ENCODE data around the gene PROSER2.

The PROSER2 gene, protein sequence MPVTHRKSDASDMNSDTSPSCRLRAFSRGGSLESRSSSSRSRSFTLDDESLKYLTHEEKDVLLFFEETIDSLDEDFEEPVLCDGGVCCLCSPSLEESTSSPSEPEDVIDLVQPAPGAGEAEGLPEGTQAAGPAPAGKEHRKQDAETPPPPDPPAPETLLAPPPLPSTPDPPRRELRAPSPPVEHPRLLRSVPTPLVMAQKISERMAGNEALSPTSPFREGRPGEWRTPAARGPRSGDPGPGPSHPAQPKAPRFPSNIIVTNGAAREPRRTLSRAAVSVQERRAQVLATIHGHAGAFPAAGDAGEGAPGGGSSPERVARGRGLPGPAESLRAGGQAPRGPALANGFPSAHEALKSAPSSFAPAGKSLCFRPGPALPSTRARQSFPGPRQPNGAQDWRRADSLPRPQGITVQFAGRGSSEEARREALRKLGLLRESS

DNA sequence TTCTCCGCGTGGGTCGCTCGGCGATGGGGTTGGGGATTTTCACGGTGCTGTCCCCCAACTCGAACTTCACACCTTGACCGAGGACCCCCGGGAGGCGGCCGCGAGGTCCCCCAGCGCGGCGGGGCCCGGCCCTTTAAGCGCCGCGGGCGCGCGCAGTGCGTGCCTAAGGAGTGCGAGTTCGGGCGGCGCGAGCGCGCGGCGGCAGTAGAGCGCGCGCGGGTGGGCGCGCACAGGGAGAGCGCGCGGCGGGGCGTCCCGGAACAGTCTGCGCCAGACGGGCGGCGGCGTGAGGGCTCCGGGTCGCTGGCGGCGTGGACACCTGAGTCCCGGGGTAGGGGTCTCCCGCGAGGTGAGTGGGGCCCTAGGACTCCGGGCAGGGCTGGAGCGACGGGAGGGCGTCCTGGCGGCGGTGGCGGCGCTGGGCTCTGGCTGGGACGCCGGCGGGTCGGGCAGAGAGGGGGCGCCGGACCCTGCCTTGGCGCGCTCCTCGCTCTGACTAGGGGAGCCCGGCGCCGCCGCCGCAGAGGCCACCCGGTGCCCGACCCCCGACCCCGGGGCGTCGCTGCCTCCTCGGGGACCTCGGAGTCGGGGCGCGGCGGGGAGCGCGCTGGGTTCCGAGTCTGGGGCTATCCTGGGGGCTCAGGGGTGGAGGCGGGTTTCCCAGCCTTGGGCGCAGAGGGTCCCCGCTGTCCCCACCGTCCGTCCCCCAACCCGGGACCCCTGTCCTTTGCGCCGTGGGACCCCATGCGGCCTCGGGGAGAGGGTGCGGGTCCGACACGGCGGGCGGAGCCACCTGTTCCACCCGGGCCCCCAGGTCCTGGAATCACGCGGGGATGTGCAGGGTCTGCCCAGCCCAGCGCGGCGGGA is at the start of gene PROSER2:
Gene PROSER2 (plus strand): TSS at position 235 of the 867 bp plus-strand sequence. CDS start 28,722 bp downstream, outside the sequence.
- DNase-seq (ENCODE audit: low spot score): no peak

DNA sequence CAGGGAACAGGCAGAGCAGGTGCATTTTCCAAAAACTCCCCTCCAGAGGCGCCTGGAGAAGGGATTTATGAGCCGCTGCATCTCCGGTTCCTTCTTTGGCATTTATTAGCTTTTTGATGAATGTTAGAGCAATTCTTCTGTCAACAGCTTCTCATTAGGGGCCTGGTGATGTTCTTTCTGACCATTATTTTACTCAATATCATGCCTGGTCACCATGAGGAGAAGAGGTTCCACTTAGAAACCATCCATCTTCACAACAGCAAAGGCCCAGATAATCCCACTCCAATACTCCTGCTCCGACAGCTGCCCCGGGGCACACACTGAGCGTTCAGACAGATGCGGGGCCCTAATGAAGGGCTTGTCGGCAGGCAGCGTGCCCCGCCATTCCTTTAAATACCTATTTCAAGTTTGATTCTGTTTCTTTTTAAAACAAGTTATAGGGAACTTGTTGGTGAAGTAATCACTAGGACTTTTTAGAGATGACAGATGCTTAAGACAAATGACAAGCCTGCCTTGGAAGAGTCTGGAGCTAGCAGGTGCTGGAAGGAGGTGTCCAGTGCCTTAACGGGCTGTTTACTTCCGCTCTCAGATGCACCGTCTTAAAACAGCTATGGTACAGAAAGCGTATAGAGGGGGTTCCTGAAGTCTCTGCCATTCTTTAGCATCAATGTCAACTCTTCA is 49.3 kb upstream of the PROSER2 start:
- DNase-seq (ENCODE audit: low spot score): no peak

GRCh38 chr10:11775412-11775811 is 47.7 kb upstream of the PROSER2 start:
- no peak for DNase-seq (ENCODE audit: low spot score)

DNA sequence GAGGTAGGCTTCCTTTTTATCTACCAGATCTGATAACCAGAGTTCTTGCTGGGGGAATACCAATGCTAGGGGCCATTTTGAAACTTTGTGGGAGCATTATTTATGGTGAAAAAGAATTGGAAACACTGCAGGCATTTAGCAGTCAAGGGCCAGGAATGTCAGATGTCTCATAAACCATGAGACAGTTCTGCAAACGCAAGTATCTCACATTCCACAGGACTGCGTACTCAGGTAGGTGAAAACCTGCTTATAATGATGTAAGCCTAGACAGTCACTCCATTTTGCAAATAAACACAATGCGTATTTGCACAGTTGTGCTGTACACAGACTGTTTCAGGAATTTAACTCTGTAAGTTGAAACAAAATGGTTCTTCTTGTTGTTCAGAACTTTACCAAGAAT is 47.1 kb upstream of the PROSER2 start:
- no peak for DNase-seq (ENCODE audit: low spot score)

DNA sequence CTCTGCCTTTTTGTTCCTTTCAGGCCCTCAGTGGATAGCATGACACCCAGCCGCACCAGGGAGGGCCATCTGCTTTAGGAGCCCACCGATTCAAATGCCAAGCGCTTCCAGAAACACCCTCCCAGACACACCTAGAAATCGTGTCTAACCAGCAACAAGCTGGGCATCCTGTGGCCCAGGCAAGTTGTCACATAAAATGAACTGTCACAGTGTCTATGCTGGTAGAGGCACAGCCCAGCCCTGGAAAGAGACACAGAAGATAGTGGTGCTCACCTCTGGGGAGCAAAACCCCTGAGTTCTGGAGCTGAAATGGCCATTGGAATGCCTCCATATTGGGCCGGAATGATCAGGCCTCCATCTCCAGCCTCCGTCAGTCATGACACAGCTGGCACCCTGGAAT is 42.0 kb upstream of the PROSER2 start:
- no peak for DNase-seq (ENCODE audit: low spot score)

DNA sequence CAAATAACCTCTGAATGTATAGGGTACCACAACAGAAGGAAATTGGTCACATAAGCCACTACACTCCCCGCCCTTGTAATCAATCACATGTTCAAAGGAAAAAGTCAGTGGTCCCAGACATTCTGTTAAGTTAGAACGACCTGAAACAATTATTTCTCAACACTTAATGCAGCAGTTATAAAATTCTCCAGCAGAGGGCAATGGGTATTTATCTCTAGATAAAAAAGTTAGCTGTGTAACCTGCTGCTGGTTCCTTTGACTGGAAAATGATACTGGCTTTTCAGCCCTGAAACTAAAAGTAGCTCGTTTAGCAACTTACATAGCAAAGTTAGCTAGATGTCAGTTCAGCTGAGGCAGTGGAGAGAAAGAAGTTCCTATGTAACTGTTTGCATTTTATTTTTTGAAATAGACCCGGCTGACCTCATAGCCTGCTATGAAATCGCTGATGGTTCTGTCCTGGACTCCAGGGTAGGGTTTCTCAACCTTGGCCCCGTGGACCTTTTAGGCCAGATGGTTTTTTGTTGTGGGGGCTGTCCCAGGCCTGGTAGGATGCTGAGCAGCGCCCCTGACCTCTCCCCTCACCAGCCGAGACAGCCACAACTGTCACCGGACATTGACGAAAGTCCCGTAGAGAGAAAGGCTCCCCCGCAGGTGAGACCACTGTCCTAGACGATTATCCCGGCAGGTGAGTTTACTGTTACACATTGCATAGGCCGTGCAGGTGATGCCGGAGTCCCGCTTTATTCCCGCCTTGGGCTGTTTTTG is 40.2 kb upstream of the PROSER2 start:
- peak; percentile 42 for DNase-seq (ENCODE audit: low spot score)

GRCh38 chr10:11783558-11783865 is 39.6 kb upstream of the PROSER2 start:
- no peak for DNase-seq (ENCODE audit: low spot score)

- DNase-seq (ENCODE audit: low spot score): no peak
Measured at GRCh38 chr10:11787374-11787773, 35.8 kb upstream of the PROSER2 start.

- no peak for DNase-seq (ENCODE audit: low spot score)
Measured at GRCh38 chr10:11787846-11788245, 35.3 kb upstream of the PROSER2 start.

DNA sequence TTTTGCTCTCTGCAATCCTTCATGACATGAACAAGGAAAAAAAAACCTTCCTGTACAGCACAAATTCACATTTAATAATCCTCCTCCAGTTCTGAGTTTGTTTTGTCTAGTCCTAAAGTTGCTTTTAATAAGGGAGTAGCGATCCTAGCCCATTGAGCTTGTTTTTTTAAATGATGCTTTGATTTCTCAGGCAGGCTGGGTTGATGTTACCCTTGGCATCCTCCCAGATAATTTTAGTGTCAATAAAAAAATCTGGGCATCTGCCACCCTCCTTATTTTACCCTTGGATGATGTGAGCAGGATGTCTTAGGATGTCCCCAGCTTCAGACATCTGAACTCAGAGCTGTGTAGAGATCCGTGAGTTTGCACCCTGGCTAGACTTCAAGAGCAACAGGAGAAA is 33.9 kb upstream of the PROSER2 start:
- DNase-seq (ENCODE audit: low spot score): no peak

DNA sequence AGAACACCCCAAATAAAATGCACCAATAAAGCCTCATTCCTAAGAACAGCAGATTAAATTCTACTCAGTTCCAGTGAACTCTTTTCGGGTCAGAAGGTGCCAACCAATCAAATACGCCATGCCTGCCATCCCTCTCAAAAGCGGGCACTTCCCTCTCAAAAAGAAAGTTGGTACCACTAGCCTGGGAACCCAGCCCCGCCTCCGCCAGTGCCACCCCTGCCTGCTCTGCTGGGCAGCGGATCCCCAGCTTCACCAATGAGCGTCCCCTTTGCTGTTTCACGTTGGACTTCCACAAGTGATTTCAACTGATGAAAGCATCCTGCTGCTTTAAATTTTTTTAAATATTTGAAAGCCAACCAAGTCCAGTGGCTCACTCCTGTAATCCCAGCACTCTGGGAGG is 33.2 kb upstream of the PROSER2 start:
- DNase-seq (ENCODE audit: low spot score): no peak

DNA sequence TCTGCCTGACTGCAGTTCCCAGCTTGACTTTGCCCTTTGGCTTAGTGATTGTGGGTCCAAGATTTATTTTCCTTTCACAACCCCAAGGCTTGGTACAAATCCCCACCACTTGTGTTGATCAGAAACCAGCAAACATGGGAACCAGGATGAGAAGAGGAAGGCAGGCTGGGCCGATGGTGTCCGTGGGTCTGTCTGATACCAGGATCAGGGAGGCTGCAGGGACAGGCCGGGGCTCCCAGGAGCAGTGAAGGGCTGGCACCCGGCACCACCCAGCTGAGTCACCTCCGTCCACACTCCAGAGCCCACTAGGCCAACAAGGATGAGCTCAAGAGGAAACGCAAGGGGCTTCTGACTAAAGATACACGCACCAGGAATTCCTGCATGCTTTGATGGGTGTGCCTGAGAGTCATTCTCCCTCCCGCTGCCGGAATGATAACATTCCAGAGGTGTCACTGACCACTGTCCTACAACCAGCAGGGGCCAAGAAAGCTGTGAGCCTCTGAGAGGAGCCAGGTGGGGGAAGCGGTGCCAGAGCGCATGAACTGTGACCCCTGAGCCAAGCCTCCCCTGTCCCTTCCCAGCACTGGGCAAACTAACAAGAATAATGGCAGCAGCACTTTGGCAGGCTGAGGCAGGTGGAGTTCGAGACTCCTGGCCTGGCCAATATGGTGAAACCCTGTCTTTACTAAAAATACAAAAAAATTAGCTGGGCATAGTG is 29.2 kb upstream of the PROSER2 start:
- DNase-seq (ENCODE audit: low spot score): no peak

DNA sequence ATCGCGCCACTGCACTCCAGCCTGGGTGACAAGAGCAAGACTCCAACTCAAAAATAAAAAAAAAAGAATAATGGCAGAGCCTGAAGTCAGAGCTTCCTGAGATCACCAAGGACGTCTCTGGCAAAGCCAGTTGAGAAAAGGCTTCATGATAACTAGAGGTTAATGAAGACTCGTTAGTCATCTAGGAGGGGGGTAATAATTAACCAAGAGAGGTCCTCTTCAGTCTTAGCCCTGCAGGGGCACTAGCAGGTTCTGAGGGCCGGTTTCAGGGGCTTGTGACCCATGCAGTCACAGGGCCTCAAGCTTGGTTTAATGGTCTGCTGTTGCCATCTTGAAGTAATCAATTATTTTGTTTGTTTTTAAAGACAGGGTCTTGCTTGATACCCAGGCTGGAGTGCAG is 28.6 kb upstream of the PROSER2 start:
- DNase-seq (ENCODE audit: low spot score): no peak

DNA sequence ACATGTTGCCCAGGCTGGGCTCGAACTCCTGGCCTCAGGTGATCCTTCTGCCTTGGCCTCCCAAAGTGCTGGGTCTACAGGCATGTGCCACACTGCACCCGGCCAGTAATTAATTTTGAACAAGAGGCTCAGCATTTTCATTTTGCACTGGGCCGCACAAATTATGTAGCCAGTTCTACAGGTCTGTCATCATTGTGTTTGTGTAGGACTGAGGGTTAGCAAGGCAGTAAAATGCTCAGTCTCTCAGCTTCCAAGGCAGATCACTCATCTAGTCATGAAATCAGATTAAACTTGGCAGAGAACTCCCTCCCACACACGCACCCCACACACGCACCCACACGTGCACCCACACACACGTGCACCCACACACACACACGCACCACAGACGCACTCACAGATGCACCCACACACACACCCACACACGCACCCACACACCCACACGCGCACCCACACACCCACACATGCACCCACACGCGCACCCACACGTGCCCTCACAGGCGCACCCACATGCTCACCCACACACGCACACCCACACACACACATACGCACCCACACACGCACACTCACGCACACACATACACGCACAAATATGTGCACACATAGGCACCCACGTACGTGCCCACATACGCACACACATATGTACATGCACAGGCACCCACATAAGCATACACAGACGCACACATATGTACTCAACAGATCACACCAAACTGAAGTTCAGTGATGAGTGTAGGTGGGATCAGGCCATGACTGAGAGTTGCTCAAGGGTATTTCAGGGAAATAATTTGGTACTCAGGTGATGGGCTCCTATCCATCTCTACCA is 27.8 kb upstream of the PROSER2 start:
- DNase-seq (ENCODE audit: low spot score): no peak

DNA sequence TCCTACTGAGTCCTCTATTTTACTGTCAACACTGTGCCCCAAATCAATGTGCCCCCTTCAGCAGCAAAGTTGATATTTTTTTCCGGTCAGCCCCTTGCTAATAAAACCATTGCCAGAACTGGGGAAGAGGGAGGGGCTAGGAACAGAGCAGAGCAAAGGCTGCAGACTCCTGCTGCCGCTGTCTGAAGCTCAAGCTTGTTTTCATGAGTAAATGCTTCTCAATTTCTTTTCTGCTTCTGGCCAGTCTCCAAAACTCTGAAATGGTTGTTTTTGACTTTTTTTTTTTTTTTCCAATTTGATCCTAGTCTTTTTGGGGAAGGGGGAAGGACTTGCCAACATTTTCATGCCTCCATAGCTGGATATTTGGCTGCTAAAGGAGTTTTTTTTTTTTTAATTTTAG is 26.7 kb upstream of the PROSER2 start:
- DNase-seq (ENCODE audit: low spot score): no peak

GRCh38 chr10:11797281-11797680 is 25.9 kb upstream of the PROSER2 start:
- no peak for DNase-seq (ENCODE audit: low spot score)

DNA sequence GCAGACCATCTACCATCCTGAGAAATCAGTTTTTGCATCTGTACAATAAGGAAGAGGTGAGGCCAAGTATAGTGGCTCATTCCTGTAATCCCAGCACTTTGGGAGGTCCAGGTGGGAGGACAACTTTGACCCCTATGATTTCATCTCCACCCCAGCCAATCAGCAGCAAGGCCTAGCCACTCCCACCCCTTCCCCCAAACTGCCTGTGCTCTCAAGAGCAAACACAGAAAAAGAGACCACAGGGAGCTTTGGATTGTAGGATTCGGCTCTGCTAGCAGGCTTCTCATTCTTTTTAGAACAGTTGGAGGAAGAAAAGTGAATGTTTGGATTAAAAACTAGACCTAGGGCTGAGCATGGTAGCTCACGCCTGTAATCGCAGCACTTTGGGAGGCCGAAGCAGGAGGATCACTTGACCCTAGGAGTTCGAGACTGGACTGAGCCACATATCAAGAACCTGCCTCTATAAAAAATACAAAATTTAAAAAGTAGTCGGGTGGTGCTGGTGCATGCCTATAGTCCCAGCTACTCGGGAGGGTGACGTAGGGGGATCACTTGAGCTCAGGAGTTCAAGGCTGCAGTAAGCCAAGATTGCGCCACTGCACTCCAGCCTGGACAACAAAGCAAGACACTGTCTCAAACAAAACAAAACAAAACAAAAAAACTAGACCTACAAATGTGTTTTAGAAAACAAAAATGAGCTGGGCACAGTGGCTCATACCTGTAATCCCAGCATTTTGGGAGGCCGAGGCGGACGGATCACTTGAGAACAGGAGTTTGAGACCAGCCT is 25.1 kb upstream of the PROSER2 start:
- DNase-seq (ENCODE audit: low spot score): no peak

DNA sequence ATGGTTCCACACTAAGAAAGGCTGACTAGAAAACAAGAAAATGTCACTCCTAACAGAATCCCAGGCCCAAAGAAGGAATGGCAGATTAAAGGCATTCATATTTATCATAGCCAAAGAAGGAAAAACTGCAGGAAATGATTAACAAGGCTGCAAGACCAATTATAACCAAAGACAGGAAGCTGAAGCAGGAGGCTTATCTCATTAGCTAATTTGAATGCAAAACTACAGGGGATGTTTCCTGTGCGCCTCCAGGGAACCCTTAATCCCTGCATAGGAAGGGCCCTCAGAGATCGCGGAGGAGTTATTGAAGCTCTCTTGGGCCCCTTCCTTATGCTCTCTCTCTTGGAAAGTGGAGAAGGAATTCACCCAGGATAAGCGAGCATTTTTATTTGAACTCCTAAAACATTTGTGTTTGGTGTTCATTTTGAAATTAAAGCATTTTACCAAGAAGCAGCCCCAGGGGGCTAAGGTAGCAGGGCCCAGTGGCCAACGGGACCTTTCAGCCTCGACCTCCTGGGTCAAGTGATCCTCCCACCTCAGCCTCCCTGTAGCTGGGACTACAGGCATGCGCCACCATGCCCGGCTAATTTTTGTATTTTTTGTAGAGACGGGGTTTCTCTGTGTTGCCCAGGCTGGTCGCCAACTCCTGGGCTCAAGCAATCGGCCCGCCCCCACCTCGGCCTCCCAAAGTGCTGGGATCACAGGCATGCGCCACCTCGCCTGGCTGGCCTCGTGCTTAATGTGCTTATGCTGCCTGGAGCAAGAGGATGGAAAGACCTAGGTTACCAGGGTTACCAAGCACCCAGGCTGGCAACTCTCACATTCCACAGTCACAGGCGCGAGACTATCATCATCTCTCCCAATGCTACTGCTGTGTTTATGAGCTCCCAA is 24.1 kb upstream of the PROSER2 start:
- no peak for DNase-seq (ENCODE audit: low spot score)

GRCh38 chr10:11799736-11800080 is 23.4 kb upstream of the PROSER2 start:
- DNase-seq (ENCODE audit: low spot score): no peak

Data from CD4-positive, alpha-beta T cell treated with Interleukin-2 at 100 ng/mL for 4 hours (primary cell).